HG02981 (cell line): ENCODE results near the gene CNNM2.
"Not testable (repeated sequence)": the region's sequence is repeated elsewhere in the genome, so short reads cannot be mapped to it uniquely, and the experiment has no call there.

Experiments used
- ATAC-seq: cut with Tn5 transposase; IDR thresholded peaks from one replicate; pipeline ENCODE4 v1.9.1; 2021; ENCODE audit warnings: mild to moderate bottlenecking, moderate library complexity; ENCODE audit not compliant: unreplicated experiment

The CNNM2 gene

GRCh38 chr10:102923601-102924000 lies 5.5 kb downstream of the CNNM2 start:
- ATAC-seq, result no peak

- no peak for ATAC-seq
Measured at GRCh38 chr10:102926842-102927241, 8.7 kb downstream of the CNNM2 start.

GRCh38 chr10:102927311-102928010 lies 9.4 kb downstream of the CNNM2 start:
- ATAC-seq, result no peak

- not testable (repeated sequence) for ATAC-seq
Measured at GRCh38 chr10:102928442-102928841, 10.3 kb downstream of the CNNM2 start.

- ATAC-seq, result no peak
Measured at GRCh38 chr10:102930720-102931119, 12.6 kb downstream of the CNNM2 start.

GRCh38 chr10:102931643-102932042 lies 13.5 kb downstream of the CNNM2 start:
- no peak for ATAC-seq

- no peak for ATAC-seq
Measured at GRCh38 chr10:102935505-102935904, 17.4 kb downstream of the CNNM2 start.

- ATAC-seq, result no peak
Measured at GRCh38 chr10:102935939-102936605, 18.0 kb downstream of the CNNM2 start.

GRCh38 chr10:102941401-102941800 lies 23.3 kb downstream of the CNNM2 start:
- no peak for ATAC-seq

GRCh38 chr10:102945449-102945848 lies 27.4 kb downstream of the CNNM2 start:
- no peak for ATAC-seq

- ATAC-seq, result no peak
Measured at GRCh38 chr10:102945962-102946361, 27.9 kb downstream of the CNNM2 start.

- ATAC-seq, result no peak
Measured at GRCh38 chr10:102946992-102947391, 28.9 kb downstream of the CNNM2 start.

- no peak for ATAC-seq
Measured at GRCh38 chr10:102948176-102948575, 30.1 kb downstream of the CNNM2 start.

GRCh38 chr10:102948786-102949185 lies 30.7 kb downstream of the CNNM2 start:
- ATAC-seq, result no peak

GRCh38 chr10:102949916-102950315 lies 31.8 kb downstream of the CNNM2 start:
- no peak for ATAC-seq

- ATAC-seq, result no peak
Measured at GRCh38 chr10:102951316-102951715, 33.2 kb downstream of the CNNM2 start.

GRCh38 chr10:102959360-102959759 lies 41.3 kb downstream of the CNNM2 start:
- ATAC-seq, result no peak

GRCh38 chr10:102960157-102960556 lies 42.1 kb downstream of the CNNM2 start:
- no peak for ATAC-seq

- no peak for ATAC-seq
Measured at GRCh38 chr10:102962267-102962666, 44.2 kb downstream of the CNNM2 start.

GRCh38 chr10:102962951-102963755 lies 45.1 kb downstream of the CNNM2 start:
- no peak for ATAC-seq

GRCh38 chr10:102963756-102964025 lies 45.6 kb downstream of the CNNM2 start:
- ATAC-seq, result no peak

GRCh38 chr10:102964064-102964463 lies 46.0 kb downstream of the CNNM2 start:
- not testable (repeated sequence) for ATAC-seq
